ENCODE measurements around the gene PGP. TPM values are rescaled to one million over a fixed set of nuclear protein-coding genes. Genes with fewer than 3 reads are reported as not detected.
"Not testable (repeated sequence)": the region's sequence is repeated elsewhere in the genome, so short reads cannot be mapped to it uniquely, and the experiment has no call there.

The PGP gene
- total RNA-seq, 1 donor from 2014 or later = 10.2 TPM

- peak; percentile 96 to 98 for DNase-seq (ENCODE audit: low spot score in 2 of 2)
- no peak for FAIRE-seq
These were observed 9.3 kb downstream of the PGP start, which contains the start of gene MLST8 for GRCh38 chr16:2205104-2205966. Gene MLST8, plus strand, starts transcription at chr16:2205454. Its CDS starts 632 bp downstream, at chr16:2206086.

DNA sequence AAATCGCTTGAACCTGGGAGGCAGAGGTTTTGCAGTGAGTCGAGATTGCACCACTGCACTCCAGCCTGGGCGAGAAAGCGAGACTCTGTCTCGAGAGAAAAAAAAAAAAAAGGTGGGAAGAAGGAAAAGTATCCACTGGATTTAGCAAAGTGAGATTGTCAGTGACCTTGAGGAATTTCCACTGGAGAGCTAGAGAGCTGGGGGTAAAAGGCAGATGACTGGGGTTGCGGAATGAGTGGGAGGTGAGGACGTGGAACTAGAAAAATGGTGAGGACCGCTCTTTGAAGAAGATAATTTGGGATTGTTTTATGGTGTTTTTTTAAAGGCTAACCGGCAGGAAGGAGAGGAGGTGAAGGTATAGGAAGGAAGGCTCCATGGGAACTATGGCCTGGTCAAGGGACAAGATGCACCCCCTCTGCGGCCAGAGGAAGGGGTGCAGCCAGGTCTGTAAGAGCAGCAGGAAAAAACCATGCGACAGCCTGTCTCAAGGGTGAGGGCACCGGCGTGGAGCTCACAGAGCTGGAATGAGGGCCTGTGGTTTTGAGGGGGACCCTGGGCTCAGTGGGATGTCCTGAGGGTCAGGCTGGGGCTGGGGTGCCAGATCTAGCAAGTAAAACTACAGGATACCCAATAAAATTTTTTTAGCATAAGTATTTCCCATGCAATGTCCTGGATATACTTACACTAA, 10.1 kb downstream of the PGP start:
- FAIRE-seq (no peak), DNase-seq (ENCODE audit: low spot score in 2 of 2) (no peak)

- not testable (repeated sequence) for FAIRE-seq; DNase-seq (ENCODE audit: low spot score in 2 of 2)
These were observed 11.4 kb downstream of the PGP start for GRCh38 chr16:2203119-2203688.

- FAIRE-seq (no peak), DNase-seq (ENCODE audit: low spot score in 2 of 2) (no peak)
These were observed 14.3 kb downstream of the PGP start for GRCh38 chr16:2200313-2200712.

- FAIRE-seq (no peak), DNase-seq (ENCODE audit: low spot score in 2 of 2) (no peak)
These were observed 15.0 kb downstream of the PGP start for GRCh38 chr16:2199621-2200139.

DNA sequence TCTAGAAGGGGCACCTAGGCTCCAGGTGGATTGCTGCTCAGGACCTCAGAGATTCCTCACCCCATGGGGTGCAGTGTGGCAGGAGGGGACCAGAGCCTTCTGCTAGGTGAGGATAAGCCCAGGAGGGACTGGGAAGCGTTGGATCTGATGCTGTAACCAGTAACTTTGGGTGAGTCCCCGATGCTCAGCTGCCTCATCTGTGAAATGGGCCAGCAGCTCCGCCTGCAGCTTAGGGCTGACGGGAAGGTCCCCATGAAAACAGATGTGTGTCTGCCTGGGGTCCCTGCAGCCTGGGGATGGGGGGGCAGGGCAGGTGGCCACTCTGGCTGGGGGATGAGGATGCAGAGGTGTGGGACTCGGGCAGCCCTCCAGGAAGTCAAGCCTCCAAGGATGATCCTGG, 15.5 kb downstream of the PGP start:
- FAIRE-seq (no peak), DNase-seq (ENCODE audit: low spot score in 2 of 2) (no peak)

DNA sequence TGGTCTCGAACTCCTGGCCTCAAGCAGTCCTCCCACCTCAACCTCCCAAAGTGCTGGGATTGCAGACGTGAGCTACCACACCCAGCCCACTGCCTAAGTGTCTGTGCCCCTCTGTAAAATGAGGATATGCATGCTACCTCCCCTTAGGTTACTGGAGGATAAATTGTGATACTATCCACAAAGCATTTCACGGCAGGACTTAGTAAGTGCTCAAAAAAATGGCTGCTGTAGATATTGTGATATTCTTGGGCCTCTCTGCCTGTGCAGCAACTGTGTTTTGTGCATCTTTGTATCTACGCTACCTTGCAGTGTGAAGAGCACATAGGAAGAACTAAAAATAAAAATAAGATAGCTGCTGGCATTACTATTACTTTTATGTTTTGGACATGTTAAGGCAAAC, 16.4 kb downstream of the PGP start:
- no peak for DNase-seq (ENCODE audit: low spot score in 2 of 2)
- FAIRE-seq = no peak

DNA sequence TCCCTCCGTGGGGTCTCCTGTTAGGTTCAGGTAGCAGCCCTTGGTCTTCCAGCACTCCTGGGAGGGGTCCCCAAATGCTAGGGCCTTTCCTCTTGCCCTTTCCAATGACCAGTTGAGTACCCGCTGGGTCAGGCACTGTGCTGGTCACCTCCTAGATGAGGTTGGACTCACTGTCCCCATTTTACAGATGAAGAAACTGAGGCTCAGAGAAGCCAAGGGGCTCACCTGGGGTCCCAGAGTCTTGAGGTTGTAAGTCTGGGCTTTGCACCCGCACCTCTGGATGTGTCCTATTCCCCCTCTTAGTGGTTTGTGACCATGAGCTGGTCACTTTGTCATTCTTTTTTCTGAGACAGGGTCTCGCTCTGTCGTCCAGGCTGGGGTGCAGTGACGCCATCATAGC, 16.9 kb downstream of the PGP start:
- DNase-seq (ENCODE audit: low spot score in 2 of 2) (no peak), FAIRE-seq (no peak)

DNA sequence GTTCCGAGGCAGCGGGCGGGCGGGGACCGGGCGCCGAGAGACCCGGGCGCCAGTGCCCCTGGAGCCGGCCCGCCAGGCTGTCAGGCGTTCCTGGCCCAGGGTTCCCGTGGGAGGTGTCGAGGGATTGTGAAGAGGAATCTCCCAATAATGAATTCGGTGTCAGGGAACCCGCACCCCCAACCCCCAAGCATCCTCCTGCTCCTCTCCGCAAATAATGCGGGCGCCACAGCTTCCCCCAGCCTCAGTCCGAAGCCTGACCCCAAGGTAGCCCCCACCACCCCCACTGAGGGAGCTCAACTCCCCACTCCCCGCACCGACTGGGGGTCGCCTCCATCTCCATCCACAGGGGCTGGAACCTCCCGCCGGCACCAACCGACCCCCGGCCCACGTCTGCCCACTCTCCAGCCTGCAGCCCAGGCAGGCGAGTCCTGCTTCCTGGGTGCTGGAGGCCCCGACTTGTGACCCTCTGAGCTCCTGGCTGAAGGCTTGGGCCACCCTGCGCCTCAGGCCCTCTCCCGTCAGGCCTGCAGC, 17.6 kb downstream of the PGP start:
- DNase-seq (ENCODE audit: low spot score in 2 of 2) = no peak
- no peak for FAIRE-seq

DNA sequence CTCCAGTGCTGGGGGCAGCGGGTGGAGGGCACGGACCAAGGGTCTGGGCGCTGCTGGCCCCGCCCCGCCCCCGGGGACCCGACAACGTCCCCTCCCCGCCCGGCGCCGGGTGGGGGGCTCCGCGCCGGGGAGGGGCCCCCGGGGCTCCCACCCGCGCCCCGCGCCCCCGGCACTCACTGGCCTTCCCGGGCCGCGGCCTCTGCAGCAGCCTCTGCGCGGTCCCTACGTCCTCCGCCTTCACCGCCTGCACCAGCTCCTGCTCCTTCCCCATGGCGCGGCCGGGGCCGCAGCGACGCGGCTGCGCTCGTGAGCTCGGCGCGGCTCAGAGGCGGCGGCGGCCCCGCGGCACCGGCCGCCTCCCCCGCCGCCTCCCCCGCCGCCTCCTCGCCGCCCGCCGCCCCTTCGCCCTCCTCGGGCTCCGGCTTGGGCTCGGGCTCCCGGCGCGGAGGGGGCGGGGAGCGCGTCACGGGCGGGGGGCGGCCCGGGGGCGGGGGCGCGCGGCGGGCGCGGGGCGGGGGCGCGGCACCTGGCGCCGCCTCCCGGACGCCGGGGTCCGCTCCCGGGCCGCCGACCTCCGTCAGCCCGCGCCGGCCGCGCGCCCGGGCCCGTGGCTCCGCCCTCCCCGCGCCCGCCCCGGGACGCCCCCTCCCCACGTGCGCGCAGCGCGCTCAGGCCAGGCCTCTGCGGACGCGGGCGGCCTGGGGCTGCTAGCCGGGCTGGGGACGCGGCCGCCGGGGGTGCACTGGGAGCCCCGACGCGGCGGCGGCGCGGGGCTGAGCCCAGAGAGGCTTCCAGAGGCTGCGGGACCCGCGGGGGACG, 18.3 kb downstream of the PGP start, which contains the start of gene CASKIN1:
CASKIN1 (minus strand) TSS at position 444 of the 819 bp plus-strand sequence; CDS start at position 271, 173 bp downstream.
- peak; percentile 68 to 76 for DNase-seq (ENCODE audit: low spot score in 2 of 2)

GRCh38 chr16:2195322-2196161, 19.1 kb downstream of the PGP start:
- DNase-seq (ENCODE audit: low spot score in 2 of 2) (no peak), FAIRE-seq (no peak)

More for the DNA sequence above, 18.3 kb downstream of the PGP start, which contains the start of gene CASKIN1:
- FAIRE-seq = no peak

GRCh38 chr16:2194852-2195321, 19.8 kb downstream of the PGP start:
- no peak for FAIRE-seq

GRCh38 chr16:2194166-2194834, 20.3 kb downstream of the PGP start:
- DNase-seq (ENCODE audit: low spot score in 2 of 2) (no peak), FAIRE-seq (no peak)

More at GRCh38 chr16:2194852-2195321, 19.8 kb downstream of the PGP start:
- DNase-seq (ENCODE audit: low spot score in 2 of 2) = no peak

- FAIRE-seq (no peak), DNase-seq (ENCODE audit: low spot score in 2 of 2) (no peak)
These were observed 23.3 kb downstream of the PGP start for GRCh38 chr16:2191446-2191706.

- FAIRE-seq (no peak), DNase-seq (ENCODE audit: low spot score in 2 of 2) (peak; percentile 67 to 71)
These were observed 23.8 kb downstream of the PGP start for GRCh38 chr16:2190659-2191445.

- no peak for FAIRE-seq
- no peak for DNase-seq (ENCODE audit: low spot score in 2 of 2)
These were observed 24.5 kb downstream of the PGP start for GRCh38 chr16:2190002-2190658.

- FAIRE-seq (no peak), DNase-seq (ENCODE audit: low spot score in 2 of 2) (no peak)
These were observed 25.3 kb downstream of the PGP start for GRCh38 chr16:2189252-2189893.
